ENCODE results near the gene MCM7.

DNA sequence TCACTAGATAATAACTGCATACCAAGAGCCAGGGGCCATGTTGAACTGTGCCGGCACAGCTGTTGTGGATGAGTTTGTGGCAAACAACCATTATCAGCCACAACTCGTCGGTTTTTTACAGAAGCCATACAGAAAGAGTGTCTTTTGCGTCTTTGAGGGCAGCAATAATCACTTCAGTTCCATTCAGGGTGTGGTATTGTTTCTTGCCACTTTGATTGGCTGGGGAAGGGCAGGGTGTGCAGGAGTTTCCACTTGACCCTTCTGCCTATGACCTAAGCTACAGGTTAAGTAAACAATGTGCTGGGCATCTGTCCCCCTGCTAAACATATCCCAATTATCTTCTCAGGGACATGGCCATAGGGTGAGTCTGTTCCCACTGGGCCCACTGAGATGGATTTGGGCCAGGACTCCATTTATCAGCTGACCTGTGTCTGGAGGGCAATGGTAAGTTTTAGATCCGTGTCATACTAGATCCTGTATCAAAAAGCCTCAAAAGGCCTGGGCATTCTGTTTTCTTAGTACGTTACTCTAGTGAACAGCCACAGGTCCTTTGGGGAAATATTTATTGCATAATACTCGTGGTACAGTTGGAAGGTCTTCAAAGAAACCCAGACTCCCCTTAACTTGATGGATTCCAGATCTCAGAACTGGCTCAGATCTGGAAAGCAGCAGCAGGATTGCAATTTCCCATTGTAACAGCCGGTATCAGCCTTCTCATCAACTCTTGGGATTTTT is 35.6 kb downstream of the MCM7 start:
- TF ChIP-seq, protein P1, sequence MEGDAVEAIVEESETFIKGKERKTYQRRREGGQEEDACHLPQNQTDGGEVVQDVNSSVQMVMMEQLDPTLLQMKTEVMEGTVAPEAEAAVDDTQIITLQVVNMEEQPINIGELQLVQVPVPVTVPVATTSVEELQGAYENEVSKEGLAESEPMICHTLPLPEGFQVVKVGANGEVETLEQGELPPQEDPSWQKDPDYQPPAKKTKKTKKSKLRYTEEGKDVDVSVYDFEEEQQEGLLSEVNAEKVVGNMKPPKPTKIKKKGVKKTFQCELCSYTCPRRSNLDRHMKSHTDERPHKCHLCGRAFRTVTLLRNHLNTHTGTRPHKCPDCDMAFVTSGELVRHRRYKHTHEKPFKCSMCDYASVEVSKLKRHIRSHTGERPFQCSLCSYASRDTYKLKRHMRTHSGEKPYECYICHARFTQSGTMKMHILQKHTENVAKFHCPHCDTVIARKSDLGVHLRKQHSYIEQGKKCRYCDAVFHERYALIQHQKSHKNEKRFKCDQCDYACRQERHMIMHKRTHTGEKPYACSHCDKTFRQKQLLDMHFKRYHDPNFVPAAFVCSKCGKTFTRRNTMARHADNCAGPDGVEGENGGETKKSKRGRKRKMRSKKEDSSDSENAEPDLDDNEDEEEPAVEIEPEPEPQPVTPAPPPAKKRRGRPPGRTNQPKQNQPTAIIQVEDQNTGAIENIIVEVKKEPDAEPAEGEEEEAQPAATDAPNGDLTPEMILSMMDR (IDR thresholded peaks at IDR 0.05; ENCODE audit: low read depth, low read length, poor library complexity, severe bottlenecking), result no peak
- no peak for TF ChIP-seq EZH2phosphoT487 (IDR thresholded peaks at IDR 0.05; ENCODE audit: borderline replicate concordance, low read length)

Data from DOHH2 (cell line).